DOHH2 (cell line): Measurements from ENCODE around the gene TNFRSF6B.

ENCODE experiments used
- H3F3A ChIP-seq: fragments of 200-600 bp; sonication (generic), shearing (Covaris generic); 2 replicates; pipeline ENCODE4 v1.6.0; 2016; ENCODE audit warnings: antibody characterized with exemption, mild to moderate bottlenecking; ENCODE audit not compliant: control insufficient read depth, insufficient read depth
- H3K27ac ChIP-seq: fragments of 200-600 bp; sonication (generic); 2 replicates; pipeline ENCODE4 v1.5.1; 2014; ENCODE audit warnings: low read depth, mild to moderate bottlenecking, low read length, moderate library complexity
- H3K27me3 ChIP-seq: fragments of 200-600 bp; sonication (generic); 2 replicates; pipeline ENCODE4 v1.6.1; 2014; ENCODE audit warnings: mild to moderate bottlenecking, low read length, mixed read lengths; ENCODE audit not compliant: control insufficient read depth
- H3K36me3 ChIP-seq: fragments of 200-600 bp; sonication (generic); 2 replicates; pipeline ENCODE4 v1.6.1; 2014; ENCODE audit warnings: mild to moderate bottlenecking, low read length, moderate library complexity, mixed read lengths; ENCODE audit not compliant: control insufficient read depth
- H3K4me1 ChIP-seq: fragments of 200-600 bp; sonication (generic); 2 replicates; pipeline ENCODE4 v1.6.1; 2014; ENCODE audit warnings: mild to moderate bottlenecking, low read length, mixed read lengths; ENCODE audit not compliant: control insufficient read depth
- H3K4me2 ChIP-seq: fragments of 200-600 bp; sonication (generic); 2 replicates; pipeline ENCODE4 v1.6.0; 2014; ENCODE audit warnings: mild to moderate bottlenecking, low read length, moderate library complexity
- H3K4me3 ChIP-seq: fragments of 200-600 bp; sonication (generic); 2 replicates; pipeline ENCODE4 v1.5.1; 2014; ENCODE audit warnings: mild to moderate bottlenecking, low read length, mixed read lengths
- H3K79me2 ChIP-seq: fragments of 200-600 bp; sonication (generic); 2 replicates; pipeline ENCODE4 v1.6.1; 2014; ENCODE audit warnings: mild to moderate bottlenecking, low read length, mixed read lengths; ENCODE audit not compliant: control insufficient read depth
- H3K9me2 ChIP-seq: fragments of 200-600 bp; sonication (generic); replicated peaks from 2 replicates; pipeline ENCODE4 v1.6.1; 2014; ENCODE audit warnings: mild to moderate bottlenecking, low read length, mixed read lengths; ENCODE audit not compliant: control insufficient read depth
- H3K9me3 ChIP-seq: fragments of 200-600 bp; sonication (generic); 2 replicates; pipeline ENCODE4 v1.6.1; 2014; ENCODE audit warnings: antibody characterized with exemption, low read length, mixed read lengths; ENCODE audit not compliant: control insufficient read depth, insufficient read depth
- H4K20me1 ChIP-seq: fragments of 200-600 bp; sonication (generic); 2 replicates; pipeline ENCODE4 v1.6.0; 2014; ENCODE audit warnings: low read depth, mild to moderate bottlenecking, antibody characterized with exemption, low read length, moderate library complexity; ENCODE audit not compliant: control insufficient read depth, insufficient read depth
- CTCF ChIP-seq: fragments of 200-600 bp; sonication (generic); IDR thresholded peaks from one replicate; pipeline ENCODE4 v1.5.1; 2014; ENCODE audit warnings: antibody characterized with exemption, mild to moderate bottlenecking, low read depth, low read length; ENCODE audit not compliant: poor library complexity, severe bottlenecking
- EZH2phosphoT487 ChIP-seq: fragments of 200-600 bp; sonication (generic); IDR thresholded peaks from 2 replicates; pipeline ENCODE4 v1.6.1; 2017; ENCODE audit warnings: borderline replicate concordance, mild to moderate bottlenecking, antibody characterized with exemption, low read length, moderate library complexity, mixed read lengths

The TNFRSF6B gene

DNA sequence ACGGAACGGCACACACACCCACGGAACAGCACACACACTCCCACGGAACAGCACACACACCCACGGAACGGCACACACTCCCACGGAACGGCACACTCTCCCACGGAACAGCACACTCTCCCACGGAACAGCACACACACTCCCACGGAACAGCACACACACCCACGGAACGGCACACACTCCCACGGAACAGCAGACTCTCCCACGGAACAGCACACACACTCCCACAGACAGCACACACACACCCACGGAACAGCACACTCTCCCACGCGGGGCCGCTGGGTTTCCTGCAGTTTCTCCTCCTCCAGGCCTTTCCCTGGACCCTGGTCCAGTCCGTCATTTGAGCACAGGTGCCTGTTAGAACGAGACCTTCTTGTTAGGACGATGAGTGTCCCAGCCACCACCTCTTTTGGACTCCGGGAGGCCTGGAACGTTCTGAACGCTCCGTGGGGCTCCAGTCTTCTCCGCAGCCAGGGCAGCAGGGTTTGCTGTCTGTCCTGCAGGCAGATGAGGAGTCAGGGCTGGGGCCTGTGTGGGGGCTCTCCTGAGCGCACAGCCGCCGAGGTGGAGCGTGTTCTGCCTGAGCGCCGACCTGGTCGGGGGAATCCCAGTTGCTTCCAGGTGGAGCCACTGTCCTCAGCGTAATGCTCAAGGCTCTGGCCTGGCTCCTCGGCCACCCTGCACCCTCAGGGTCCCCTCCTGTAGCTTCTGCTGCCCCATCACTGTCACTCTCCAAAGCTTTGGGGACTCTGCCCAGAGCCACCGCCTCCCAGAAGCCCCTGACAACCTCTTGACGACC lies 17.6 kb upstream of the TNFRSF6B start:
- no peaks in the 10 kb centered on the region for H3F3A ChIP-seq
- H3K79me2 ChIP-seq: no peaks in the 10 kb centered on the region
- no peaks in the 10 kb centered on the region for H3K27me3 ChIP-seq
- H3K36me3 ChIP-seq: peaks cover 25% of the 10 kb centered on the region
- no peaks in the 10 kb centered on the region for H3K9me3 ChIP-seq
- no peaks in the 10 kb centered on the region for H3K9me2 ChIP-seq
- no peaks in the 10 kb centered on the region for H4K20me1 ChIP-seq
- H3K27ac ChIP-seq: no peak overlapping the region
- H3K4me1 ChIP-seq: no peaks in the 10 kb centered on the region
- H3K4me2 ChIP-seq: no peak overlapping the region
- H3K4me3 ChIP-seq: no peak overlapping the region
- TF ChIP-seq CTCF: no peak
- no peak for TF ChIP-seq EZH2phosphoT487

- Histone ChIP-seq H3K36me3 (peaks cover 19% of the 10 kb centered on the region), H3K27me3 (no peaks in the 10 kb centered on the region), H3K9me2 (no peaks in the 10 kb centered on the region), H3K9me3 (no peaks in the 10 kb centered on the region), H4K20me1 (no peaks in the 10 kb centered on the region), H3K4me1 (no peaks in the 10 kb centered on the region), H3K79me2 (no peaks in the 10 kb centered on the region), H3K4me3 (no peak overlapping the region), H3F3A (no peaks in the 10 kb centered on the region), H3K4me2 (no peak overlapping the region), H3K27ac (no peak overlapping the region)
- TF ChIP-seq CTCF (no peak), EZH2phosphoT487 (no peak)
Measured at GRCh38 chr20:63679799-63680305, 16.6 kb upstream of the TNFRSF6B start.

DNA sequence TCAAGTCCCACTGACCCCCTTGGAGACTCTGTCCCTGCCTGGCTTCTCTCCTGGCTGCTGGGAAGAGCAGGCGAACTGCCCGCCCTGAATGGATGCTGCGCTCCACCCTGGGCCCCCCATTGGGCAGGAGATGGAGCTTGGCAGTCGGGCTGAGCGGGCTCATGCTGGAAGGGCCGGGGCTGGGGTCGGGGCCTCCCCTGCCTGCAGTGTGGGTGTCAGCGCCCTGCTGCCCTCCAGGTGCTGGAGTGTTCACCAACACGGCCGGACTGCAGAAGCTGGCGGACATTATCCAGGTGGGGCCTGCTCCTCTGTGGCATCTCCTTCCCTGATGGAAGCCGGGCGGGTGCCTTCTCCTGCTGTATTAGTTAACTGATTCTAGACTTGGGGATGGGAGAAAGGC lies 16.0 kb upstream of the TNFRSF6B start:
- TF ChIP-seq EZH2phosphoT487: no peak
- TF ChIP-seq CTCF: no peak
- no peaks in the 10 kb centered on the region for H4K20me1 ChIP-seq

More for the DNA sequence above, 16.0 kb upstream of the TNFRSF6B start:
- Histone ChIP-seq H3K9me2 (no peaks in the 10 kb centered on the region), H3K4me2 (no peak overlapping the region), H3F3A (no peaks in the 10 kb centered on the region), H3K79me2 (no peaks in the 10 kb centered on the region), H3K4me1 (no peaks in the 10 kb centered on the region), H3K36me3 (peaks cover 19% of the 10 kb centered on the region), H3K9me3 (no peaks in the 10 kb centered on the region), H3K27ac (no peak overlapping the region), H3K4me3 (no peak overlapping the region), H3K27me3 (no peaks in the 10 kb centered on the region)
